Measurements from ENCODE around the gene TGFBRAP1. TPM values are rescaled to one million over a fixed set of nuclear protein-coding genes. Genes with fewer than 3 reads are reported as not detected.

The TGFBRAP1 gene
- total RNA-seq, 1 donor from 2014 or later = 11.3 TPM

- DNase-seq (ENCODE audit: low read depth) = peak; percentile 80
- TF ChIP-seq CTCF (conservative IDR thresholded peaks at IDR 0.05; ENCODE audit: low read depth, low read length) = no peak
- H3K4me3 ChIP-seq (ENCODE audit: low read depth, low read length) = no peak overlapping the region
Observed at GRCh38 chr2:105261061-105261460, 68.5 kb downstream of the TGFBRAP1 start.

GRCh38 chr2:105258835-105259350, 70.6 kb downstream of the TGFBRAP1 start:
- no peak for TF ChIP-seq CTCF (conservative IDR thresholded peaks at IDR 0.05; ENCODE audit: low read depth, low read length)
- no peak for DNase-seq (ENCODE audit: low read depth)
- H3K4me3 ChIP-seq (ENCODE audit: low read depth, low read length) = no peak overlapping the region

- no peak for TF ChIP-seq CTCF (conservative IDR thresholded peaks at IDR 0.05; ENCODE audit: low read depth, low read length)
- DNase-seq (ENCODE audit: low read depth) = no peak
- H3K4me3 ChIP-seq (ENCODE audit: low read depth, low read length) = no peak overlapping the region
Observed at GRCh38 chr2:105257981-105258380, 71.6 kb downstream of the TGFBRAP1 start.

- DNase-seq (ENCODE audit: low read depth) = no peak
- no peak for TF ChIP-seq CTCF (conservative IDR thresholded peaks at IDR 0.05; ENCODE audit: low read depth, low read length)
- no peak overlapping the region for H3K4me3 ChIP-seq (ENCODE audit: low read depth, low read length)
Observed at GRCh38 chr2:105256431-105257047, 73.0 kb downstream of the TGFBRAP1 start.

GRCh38 chr2:105255979-105256378, 73.6 kb downstream of the TGFBRAP1 start:
- no peak overlapping the region for H3K4me3 ChIP-seq (ENCODE audit: low read depth, low read length)
- no peak for TF ChIP-seq CTCF (conservative IDR thresholded peaks at IDR 0.05; ENCODE audit: low read depth, low read length)
- DNase-seq (ENCODE audit: low read depth) = no peak

GRCh38 chr2:105254531-105255210, 74.9 kb downstream of the TGFBRAP1 start:
- no peak for TF ChIP-seq CTCF (conservative IDR thresholded peaks at IDR 0.05; ENCODE audit: low read depth, low read length)
- H3K4me3 ChIP-seq (ENCODE audit: low read depth, low read length) = no peak overlapping the region
- DNase-seq (ENCODE audit: low read depth) = no peak
